IPS DF 4.7 (cell line): ENCODE data around the gene GHR.

ENCODE experiments used
- DNase-seq: peaks from one replicate; pipeline ENCODE4 v3.0.0-alpha.2; 2013; ENCODE audit warnings: low spot score; ENCODE audit errors: extremely low read depth

GHR gene

GRCh38 chr5:42515504-42515903, 92.3 kb downstream of the GHR start:
- DNase-seq: no peak

DNA sequence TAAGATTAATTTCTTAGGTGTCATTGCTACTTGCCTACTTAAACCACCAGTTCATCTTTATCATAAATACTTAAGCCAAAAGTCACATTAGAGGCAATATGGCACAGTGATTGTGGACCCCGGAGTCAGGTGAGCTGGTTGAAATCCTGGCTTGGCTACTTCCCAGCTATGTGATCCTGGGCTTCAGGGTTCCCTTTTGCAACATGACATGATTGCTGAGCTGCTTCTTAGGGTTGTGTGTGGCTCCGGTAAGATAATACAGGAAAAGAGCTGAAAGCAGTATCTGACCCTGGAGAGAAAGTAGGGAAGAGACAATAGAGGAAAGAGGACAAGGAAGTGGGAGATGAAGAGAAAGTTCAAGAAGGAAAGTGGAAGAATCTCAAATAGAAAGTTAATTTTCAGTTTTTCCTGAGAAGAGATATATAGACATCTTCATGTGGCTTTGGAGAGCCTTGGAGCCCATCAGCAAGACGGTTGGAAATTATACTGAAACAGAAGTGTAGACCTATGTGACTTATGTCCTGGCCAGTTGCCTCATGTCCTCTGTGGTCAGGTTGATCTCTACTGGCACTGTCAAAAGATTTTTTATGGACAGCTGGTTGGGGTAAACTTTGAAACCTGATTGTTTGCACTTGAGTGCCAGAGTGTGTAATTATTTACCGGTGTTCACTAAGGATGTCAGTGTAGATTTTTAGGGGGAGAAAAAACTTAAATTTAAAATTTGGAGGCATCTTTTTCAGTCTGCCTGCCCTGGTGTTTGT, 93.2 kb downstream of the GHR start:
- no peak for DNase-seq

GRCh38 chr5:42517164-42517563, 93.9 kb downstream of the GHR start:
- DNase-seq: no peak

GRCh38 chr5:42518595-42519221, 95.5 kb downstream of the GHR start:
- DNase-seq: no peak

DNA sequence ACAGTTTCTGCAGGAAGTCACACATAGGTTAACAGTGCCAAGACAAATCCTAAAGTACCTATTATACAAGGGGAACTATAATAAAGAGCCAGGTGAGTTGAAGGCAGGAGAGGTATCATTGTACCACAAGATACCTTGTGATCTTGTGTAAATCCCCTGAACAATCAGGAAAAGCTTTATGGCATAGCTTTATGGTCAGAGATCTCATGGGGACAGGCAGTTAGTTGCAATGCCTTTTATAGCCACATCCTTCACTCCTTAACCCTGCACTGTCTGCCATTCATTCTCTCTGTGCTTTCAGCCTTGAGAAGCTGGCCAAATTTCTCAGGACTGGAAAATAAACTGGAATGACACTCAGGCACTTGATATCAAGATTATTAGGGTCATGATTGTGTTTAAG, 97.0 kb downstream of the GHR start:
- DNase-seq: no peak

- no peak for DNase-seq
Measured at GRCh38 chr5:42520957-42521356, 97.7 kb downstream of the GHR start.

DNA sequence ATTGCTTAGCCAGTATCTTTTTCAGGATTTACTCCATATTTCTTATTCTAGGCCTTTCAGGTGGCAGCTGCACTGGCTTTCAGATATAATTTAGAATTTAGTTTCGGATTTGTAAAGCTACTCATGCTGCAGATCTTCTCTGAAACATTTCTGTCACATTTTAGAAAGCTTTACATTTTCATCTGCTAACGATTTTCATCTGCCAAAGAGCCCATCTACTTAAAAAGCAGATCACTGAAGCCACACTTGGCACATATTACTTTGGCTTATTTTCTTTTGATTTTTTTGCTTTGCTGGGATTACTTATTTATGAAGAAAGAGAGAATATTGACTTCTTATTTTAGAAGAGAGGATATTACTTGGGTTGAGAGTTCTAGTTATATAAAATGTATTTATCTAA, 98.2 kb downstream of the GHR start:
- no peak for DNase-seq

- no peak for DNase-seq
Measured at GRCh38 chr5:42522783-42523182, 99.5 kb downstream of the GHR start.

DNA sequence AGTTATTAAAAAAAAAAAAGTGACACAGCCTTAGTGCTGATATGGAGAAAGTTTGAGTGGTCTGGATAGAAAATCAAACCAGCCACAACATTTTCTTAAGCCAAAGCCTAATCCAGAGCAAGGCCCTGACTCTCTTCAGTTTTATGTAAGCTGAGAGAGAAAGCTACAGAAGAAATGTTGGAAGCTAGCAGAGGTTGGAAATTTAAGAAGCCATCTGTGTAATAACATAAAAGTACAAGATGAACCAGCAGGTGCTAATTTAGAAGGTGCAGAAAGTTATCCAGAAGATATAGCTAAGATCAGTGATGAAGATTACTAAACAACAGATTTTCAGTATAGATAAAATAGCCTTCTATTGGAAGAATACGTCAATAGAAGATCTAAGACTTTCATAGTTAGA, 102.9 kb downstream of the GHR start:
- no peak for DNase-seq

DNA sequence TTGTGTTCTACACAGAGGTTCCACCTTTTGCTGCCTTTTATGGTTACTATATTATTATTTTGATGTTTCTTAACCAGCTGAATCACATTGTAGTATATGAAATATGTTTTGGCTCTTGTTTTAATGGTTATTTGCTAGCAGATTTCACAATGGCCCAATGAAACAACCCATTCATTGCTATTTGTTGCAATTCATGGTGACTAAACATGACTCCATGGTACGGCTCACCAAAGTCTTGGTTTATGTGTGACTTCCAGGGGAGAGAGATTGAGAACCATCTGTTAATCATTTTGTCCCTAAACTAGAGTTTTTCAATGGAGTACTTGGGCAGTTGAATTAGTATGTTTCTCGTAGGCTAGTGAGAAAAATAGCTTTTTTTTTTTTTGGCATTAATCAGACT, 108.4 kb downstream of the GHR start:
- no peak for DNase-seq

DNA sequence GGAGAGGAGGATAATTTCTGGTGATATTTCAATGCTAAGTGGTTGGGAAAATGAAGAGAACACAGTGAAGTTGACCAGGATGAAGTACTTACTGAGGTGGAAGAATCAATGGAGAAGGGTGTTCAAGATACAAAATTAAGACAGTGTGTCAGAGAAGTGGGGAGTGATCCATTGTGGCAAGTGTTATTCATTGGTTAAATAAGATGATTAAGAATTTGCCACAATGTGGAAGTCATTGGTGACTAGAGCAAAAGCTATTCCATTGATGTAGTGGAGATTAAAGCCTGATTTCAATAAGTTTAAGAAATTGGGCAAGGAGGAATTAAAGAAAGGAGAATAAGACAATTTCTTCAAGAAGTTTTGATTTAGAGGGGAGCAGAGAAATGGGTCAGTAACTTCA, 118.9 kb downstream of the GHR start:
- DNase-seq: no peak

DNA sequence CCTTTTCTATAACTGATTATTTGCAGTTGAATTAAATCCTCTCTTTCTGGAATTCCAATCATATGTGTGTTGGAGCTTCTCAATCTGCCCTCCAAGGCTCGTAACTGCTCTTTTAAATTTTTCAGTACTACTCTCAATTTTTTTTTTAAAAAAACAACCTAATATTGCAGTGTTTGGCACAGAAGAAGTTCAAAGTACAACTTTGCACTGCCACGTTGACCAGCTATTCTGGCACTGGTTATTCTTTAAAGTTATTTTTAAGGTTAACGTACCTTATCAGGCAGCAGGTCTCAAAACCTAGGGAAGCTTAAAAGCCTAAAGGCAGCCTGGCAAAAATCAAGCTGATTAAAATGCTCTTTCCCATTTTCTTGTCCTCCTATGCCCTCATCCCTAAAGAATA, 120.5 kb downstream of the GHR start:
- DNase-seq: no peak

DNA sequence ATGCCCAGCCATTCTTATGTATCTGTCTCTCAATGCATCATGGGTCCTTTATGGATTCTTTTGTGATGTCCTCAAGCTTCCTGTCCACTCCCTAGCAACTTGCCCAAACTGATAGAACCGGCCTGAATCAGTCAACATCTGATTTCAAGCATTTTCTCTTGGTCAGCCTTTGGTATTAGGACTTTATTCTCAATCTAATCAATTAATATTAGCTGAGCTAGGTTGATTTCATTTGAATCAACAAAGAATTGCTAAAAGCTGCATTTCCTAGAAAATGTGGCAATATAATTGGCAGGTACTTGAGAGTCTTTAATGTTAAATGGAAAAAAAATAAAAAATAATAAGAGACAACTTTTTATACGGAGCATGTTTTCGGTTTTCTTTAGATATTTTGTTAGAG, 121.8 kb downstream of the GHR start:
- DNase-seq: no peak

DNA sequence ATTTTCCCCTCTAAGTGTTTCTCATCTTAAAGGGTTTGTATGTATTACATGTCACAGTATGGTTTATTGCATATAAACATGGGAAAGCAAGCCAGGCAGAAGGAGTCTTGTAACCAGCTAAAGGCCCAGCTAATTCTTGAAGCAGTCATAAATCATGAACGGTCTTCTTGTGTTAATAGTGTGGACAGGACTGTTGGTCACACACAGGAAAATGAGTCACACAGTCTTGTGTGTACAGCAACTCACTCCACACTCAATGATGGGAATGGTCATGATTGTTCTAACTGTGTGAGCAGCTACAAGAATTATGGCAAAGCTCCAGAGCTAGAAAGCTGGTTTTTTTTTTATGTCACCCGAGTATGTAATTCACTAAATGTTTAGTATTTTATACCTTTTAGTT, 123.9 kb downstream of the GHR start:
- DNase-seq: no peak

DNA sequence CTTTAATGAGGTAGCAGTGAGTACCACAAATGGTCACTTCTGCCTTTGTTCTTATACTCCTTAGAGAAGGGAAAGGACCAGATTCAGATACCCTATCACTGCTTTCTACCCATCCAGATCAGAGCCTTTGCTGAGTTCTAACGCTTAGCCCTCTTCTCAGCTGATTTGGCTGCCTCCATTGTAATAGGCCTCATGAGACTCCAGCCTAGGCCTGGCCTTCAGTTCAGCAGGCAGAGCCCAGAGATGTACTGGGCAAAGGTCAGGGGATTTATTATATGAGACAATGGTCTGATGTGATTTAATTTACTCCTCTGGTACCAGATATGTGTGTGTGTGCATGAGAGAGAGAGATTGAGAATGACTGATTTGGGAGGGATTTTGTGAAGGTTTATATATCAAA, 124.7 kb downstream of the GHR start:
- no peak for DNase-seq

GRCh38 chr5:42552597-42552996, 129.4 kb downstream of the GHR start:
- DNase-seq: no peak

DNA sequence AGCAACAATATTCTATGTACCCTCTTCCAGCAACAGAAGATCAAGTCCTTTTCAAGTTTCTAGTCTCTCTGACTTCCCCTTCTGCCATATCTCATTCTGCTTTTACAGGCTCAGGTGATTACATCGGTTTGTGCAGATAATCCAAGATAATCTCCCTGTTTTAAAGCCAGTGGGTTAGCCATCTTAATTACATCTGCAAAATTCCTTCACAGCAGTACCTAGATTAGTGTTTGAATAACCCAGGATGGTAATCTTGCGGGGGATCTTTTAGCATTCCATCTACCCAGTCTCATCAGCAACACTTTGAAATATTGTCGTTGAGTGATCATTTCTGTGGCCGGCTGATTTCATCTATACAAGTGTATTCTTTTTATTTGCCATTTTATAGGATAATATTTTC, 130.2 kb downstream of the GHR start:
- no peak for DNase-seq

- no peak for DNase-seq
Measured at GRCh38 chr5:42555010-42555409, 131.8 kb downstream of the GHR start.

DNA sequence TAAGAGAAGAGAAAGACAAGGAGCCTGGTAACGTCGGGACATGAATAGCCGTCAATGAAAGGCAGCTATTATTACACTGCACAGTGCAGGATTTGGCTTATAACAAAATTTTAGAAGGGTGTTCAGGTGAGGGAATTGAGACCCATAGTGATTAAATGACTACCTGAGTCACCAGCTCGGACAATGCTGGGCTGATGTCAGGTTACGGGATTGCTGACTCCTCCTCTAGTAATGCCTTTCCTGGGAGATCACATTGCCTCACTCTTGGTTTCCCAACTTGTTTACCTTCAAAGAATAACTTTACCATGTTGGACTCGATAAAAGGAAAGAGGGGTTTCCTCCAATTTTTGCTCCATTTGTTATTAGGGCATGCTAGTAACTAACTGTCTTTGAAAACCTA, 132.6 kb downstream of the GHR start:
- no peak for DNase-seq

- DNase-seq: no peak
Measured at GRCh38 chr5:42557689-42558088, 134.4 kb downstream of the GHR start.

DNA sequence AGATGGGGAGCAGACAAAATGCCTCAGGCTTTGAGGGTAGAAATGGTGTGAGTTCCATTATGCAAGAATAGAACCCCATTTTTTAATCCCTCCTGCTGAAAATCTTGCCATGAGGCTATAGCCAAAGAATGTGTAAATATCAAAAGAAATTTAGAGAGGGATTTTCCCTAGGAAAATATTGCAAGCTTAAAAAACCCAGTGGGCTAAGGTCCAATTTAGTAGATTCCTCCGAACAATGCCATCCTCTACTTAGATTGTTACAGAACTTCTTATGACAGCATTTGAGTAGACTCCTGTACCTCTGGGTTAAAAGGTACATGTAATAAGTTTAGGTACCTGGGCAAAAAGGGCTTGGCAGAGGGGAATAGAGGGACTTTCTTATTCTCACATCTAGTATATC, 138.4 kb downstream of the GHR start:
- no peak for DNase-seq

- DNase-seq: no peak
Measured at GRCh38 chr5:42564689-42565356, 141.6 kb downstream of the GHR start.
